NCI-H460 (cell line): ENCODE data around the gene UBE2J1. TPM values are rescaled to one million over a fixed set of nuclear protein-coding genes. Genes with fewer than 3 reads are reported as not detected.
"Not testable (repeated sequence)": the region's sequence is repeated elsewhere in the genome, so short reads cannot be mapped to it uniquely, and the experiment has no call there.

Experiments used
- DNase-seq: peaks from one replicate; pipeline ENCODE4 v3.0.0-alpha.2; 2016; ENCODE audit warnings: low read depth; ENCODE audit errors: extremely low read depth
- polyA plus RNA-seq: library from polyadenylated mRNA; depleted of rRNA; stranded (reverse); fragments of >200 nt; gene quantifications from 2 replicates; pipeline ENCODE4 v1.2.3, GENCODE V29; 2014; cell fraction: nucleus; rRNA removed
- total RNA-seq: library from RNA; depleted of rRNA; stranded (reverse); fragments of >200 nt; shearing (Covaris generic); gene quantifications from 2 replicates; pipeline ENCODE4 v1.2.3, GENCODE V29; 2014; rRNA removed

The UBE2J1 gene, protein sequence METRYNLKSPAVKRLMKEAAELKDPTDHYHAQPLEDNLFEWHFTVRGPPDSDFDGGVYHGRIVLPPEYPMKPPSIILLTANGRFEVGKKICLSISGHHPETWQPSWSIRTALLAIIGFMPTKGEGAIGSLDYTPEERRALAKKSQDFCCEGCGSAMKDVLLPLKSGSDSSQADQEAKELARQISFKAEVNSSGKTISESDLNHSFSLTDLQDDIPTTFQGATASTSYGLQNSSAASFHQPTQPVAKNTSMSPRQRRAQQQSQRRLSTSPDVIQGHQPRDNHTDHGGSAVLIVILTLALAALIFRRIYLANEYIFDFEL
- total RNA-seq: 29.6 and 30.3 TPM in 2 replicates
- 14.4 and 16.4 TPM in 2 replicates for polyA plus RNA-seq

DNA sequence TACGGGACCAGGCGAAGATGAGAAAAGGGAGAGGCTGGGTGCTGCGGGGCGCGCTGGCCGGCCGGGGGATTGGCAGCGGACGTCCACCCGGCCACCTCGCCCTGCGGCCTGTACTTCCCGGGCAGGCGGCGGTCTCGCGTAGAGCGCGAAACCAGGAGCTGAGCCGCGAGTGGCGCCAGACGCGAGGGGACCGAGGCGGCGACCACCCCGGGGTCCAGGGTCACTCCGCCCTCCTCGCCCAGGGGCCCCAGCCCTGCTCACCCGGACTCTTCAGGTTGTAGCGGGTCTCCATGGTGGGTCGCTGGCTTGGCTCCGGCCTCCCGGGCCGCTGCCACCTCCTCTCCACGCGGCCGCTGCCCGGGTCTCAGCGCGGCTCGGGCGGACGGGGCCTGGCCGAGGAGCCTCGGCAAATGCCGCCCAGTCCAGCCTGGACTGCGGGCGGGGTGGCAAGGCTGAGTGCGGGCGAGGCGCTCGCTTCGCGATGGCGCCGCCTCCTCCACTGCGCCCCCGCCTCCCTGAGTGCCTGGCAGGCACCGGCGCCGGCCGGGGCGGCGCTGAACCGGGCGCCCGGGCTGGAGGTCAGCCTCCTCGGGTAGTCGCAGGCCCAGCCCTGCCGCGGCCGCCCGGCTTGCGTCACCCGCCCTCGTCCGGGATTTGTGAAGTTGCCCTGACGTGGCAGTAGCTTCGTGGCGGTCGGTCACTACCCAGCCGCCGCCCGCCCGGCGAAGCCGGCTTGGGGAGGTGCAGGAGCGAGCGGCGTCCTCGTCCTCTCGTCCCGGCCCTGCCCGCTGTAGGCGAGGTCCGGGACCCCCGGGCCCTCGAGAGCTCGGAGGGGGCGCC lies at the start of gene UBE2J1:
Gene UBE2J1 (minus strand): TSS at position 445 of the 840 bp plus-strand sequence. CDS start 153 bp downstream, at position 292.
- peak; percentile 78 for DNase-seq

DNA sequence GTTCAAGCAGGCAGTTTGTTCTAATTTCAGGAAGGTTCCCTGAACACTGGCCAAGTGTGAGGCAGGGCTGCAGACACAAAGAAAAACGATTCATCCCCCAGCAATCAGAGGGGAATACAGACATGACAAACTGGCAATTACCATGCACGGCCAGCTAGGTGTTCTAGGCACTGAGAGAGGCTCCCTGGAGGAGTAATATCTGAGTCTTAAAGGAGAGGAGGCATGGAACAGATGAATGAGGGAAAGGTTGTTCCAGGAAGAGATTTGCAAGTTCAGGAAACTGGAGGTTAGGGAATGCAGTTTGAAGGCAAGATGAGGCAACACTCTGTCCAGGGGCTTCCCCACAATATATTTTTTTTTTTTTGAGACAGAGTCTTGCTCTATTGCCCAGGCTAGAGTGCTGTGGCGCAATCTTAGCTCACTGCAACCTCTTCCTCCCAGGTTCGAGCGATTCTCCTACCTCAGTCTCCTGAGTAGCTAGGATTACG lies 48.4 kb upstream of the UBE2J1 start:
- DNase-seq: no peak

DNA sequence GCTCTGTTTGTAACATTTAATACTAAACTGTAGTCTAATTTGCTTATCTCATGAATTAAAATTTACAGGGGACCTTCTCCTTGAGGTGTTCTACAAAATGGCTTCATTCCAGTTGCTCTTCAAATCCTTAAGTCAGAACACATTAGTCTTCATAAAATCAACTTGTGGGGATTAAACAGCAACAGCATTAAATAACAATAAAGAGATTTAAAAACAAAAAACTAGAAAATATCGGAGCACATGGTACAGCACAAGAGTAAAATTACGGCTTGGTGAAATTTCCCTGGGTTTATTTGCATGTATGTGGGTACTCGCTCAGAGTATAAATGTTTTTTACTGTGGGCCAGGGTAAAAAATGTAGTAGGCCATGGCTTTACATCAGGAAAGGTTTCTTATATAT lies 47.5 kb upstream of the UBE2J1 start:
- DNase-seq: no peak

DNA sequence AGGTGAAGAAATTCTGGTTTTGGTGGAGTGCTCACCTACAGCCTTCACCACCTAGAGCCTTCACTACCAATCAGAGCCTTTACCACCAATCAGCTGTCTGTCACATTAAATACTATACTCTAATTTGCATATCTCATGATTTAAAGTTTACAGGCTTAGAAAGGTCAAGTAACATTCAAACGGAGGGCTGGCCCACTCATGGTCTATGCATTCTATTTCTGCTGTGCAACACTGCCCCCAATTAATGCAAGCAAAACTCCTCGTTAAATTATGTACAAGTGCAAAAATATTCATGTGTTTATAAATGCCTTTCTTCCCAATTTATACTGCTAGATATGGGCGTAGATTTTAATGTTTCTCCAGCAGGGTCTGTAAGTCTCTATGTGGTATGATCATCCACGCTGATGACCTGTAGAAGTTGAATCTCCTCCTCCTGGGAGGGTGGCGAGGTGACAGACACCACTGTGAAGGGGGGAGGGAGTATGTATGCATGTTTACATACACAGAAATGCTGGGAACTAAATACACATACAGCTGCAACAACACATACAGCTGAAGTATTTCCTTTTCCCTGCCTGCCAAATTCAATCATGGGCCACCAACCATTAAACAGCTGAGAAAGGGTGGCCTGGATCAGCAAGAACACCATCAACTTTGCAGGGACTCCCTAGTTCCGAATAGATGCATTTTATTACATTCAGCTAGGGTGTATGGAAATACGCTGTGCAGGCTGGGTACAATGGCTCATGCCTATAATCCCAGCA lies 46.4 kb upstream of the UBE2J1 start:
- no peak for DNase-seq

DNA sequence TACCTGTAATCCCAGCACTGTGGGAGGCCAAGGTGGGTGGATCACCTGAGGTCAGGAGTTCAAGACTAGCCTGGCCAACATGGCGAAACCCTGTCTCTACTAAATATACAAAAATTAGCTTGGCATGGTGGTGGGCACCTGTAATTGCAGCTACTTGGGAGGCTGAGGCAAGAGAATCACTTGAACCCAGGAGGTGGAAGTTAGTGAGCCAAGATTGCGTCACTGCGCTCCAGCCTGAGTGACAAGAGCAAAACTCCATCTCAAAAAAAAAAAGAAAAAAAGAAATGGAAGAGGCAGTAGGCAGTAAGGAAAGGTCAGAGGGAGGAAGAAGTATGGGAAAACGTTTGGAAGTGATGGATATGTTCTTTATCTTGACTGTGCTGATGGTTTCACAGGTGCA lies 45.4 kb upstream of the UBE2J1 start:
- DNase-seq: not testable (repeated sequence)

DNA sequence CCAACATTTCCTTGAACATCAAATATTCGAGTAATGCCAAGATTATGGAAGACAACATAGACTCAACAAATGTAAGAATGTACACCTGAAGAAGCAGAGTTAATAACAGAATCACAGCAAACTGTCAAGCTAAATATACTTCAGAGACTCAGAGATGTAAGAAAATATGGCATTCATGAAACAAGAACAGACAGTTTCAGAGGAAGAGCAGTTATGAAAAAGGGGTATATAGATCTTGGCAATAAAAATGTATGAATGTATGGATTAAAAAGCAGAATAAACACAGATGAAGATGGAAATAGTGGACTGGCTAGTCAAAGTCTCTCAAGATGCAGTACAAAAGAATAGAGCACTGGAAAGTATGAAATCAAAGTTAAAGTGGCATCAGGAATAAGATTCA lies 41.1 kb upstream of the UBE2J1 start:
- DNase-seq: no peak

DNA sequence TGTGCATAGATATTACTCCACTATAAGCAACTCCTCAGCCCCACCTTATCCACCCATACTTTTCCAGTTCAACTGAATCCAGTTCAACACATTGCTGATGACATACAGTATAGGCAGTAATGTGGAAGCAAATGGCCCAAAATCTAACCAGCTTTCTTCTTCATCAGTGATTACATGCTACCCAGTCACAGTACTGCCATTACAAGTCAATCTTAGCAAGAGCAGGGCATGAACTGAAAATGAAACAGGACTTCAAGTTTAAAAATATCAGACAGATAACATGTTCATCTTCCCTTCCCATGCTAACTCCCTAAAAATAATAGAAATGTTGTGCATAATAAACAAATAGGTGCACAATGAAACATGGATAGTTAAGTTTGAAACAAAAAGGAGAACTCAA lies 40.3 kb upstream of the UBE2J1 start:
- no peak for DNase-seq

DNA sequence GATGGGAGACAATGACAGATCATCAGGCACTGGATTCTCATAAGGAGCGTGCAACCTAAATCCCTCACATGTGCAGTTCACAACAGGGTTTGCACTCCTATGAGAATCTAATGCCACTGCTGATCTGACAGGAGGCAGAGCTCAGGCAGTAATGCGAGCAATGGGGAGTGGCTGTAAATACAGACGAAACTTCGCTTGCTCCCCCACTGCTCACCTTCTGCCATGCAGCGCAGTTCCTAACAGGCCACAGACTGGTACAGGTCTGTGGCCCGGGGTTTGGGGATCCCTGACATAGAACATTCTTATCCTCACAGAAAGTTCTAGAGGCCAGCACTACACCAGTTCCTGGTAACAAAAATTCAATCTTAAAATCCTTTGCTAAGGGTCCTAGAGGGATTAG lies 36.3 kb upstream of the UBE2J1 start:
- DNase-seq: no peak

DNA sequence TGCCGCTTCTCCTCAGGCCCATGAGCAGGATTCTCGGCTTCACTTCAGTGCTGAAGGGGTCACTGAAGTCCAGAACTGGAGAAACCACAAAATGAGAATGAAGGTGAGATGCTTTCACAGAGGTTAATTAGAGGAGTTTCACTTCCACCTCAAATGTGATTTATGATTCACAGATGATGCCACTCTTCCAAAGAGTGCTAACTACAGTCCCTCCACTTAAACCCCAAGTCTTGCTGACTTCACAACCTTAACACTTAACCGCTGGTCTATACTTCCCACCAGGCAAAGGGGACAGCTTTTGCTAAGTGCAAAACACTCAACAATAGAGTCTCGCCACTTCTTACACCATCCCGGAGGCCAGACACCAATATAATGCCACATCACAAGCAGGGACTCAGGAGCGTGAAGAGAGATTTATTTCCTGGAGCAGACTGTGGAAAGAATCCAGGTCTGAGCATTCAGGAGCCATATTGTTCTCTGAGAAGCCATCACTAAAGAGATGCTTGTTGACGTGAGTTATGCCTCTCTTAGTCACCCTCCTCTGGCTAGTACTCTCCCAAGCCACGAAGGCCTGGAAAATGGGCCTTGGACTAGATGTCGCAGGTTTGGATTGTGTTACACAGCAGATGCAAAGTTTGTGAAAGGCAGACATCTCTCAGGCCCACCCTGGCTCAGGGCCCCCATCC lies 35.1 kb upstream of the UBE2J1 start:
- no peak for DNase-seq

GRCh38 chr6:89386917-89387491 lies 34.5 kb upstream of the UBE2J1 start:
- no peak for DNase-seq

DNA sequence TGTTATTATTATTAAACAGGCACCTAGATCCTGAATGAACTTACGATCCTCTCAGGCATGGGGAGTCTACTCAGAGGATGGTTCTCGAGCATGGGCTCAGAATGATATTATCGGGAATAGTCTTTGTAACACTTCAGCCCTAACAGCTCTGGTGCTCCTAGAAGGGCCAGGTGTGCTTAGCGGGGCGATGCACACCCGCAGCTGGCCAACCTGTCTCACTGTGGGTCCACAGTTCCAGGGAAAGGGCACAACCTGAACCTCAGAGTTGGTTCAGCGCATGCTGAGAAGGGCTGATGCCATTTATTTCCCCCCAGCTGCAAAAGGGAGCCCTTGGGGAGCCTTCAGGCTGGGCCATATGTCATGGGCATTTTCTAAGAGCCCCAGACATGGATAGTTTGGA lies 33.3 kb upstream of the UBE2J1 start:
- DNase-seq: no peak

DNA sequence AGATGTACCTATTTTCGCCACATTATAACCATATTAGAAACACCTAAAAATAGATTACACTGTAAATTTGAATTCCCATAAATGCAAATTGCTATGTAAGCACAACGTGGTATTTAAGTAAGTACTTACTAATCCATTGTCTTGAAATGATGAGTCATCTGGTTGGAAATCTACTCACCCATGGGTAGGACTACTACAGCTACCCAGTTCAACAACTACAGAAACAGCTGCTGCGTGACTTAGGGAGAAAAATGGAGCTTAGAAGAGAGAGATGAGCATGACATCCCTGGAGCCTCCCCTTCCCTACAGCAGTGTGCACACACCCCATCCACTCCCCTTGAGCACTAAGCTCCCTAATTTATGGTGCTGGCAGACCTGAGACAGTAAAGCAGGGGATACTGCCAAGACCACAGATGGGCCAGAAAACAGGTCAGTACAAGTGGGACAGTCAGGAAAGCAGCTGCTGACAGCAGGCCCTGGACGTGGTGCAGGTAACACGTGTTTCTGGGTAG lies 32.7 kb upstream of the UBE2J1 start:
- no peak for DNase-seq

GRCh38 chr6:89381031-89381430 lies 28.5 kb upstream of the UBE2J1 start:
- DNase-seq: no peak

DNA sequence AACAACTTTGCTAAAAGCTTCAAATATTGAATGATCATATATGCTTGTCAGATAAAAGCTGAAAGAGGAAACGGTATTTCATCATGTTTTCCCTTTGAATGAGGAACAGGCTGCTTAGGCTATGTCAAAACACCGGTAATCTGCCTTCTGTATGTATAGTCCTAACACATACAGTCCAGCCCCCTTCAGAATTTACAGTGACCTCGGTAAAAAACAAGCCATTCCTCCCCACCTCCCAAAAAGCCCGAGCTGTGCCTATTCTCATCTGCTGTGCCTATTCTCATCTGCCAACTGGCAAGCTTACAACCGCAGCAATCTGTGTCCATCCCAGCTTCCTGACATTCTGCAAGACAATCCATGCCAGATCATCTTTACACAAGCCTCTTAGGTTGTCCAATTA lies 26.8 kb upstream of the UBE2J1 start:
- no peak for DNase-seq

GRCh38 chr6:89378628-89379027 lies 26.1 kb upstream of the UBE2J1 start:
- no peak for DNase-seq

- DNase-seq: no peak
Measured at GRCh38 chr6:89375427-89376267, 23.1 kb upstream of the UBE2J1 start.

GRCh38 chr6:89372506-89372901 lies 20.0 kb upstream of the UBE2J1 start:
- no peak for DNase-seq

DNA sequence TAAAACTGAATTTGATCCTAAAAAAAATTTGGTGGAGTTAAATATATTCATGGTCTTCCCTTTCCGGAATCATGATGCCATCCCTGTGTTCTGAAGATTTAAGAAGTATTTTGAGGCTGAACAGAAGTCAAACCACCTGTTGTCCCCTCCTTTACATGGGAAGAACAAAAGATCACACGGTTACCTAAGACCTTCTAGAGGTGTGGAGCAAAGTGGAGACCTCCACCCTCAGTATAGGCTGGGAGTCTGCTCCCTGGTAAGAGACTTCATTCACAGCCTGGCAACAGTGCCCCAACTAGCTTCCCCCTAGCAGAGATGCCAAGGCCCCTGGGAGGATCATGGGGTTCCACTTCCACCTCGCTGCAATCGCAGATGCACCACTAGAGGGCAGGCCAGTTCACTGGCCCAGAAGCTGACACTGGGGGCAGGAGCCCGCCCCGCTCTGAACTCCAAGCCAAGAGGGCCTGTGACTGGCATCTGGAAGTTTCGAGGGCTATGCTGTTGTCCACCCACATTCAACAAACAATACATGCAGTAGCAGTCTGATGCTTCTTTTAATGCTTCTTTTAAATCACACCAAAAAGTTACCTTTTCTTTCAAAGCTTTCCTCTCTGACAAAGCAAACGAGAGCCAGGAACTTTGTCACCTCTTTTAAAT lies 19.5 kb upstream of the UBE2J1 start:
- peak; percentile 52 for DNase-seq
